GM19397 (cell line): ENCODE measurements around the gene MOB3B.

ENCODE experiments used
- ATAC-seq: cut with Tn5 transposase; IDR thresholded peaks from one replicate; pipeline ENCODE4 v1.9.1; 2021; ENCODE audit warnings: mild to moderate bottlenecking, moderate library complexity; ENCODE audit not compliant: unreplicated experiment

Gene MOB3B

GRCh38 chr9:27542508-27542907 lies 12.9 kb upstream of the MOB3B start:
- ATAC-seq = no peak

- no peak for ATAC-seq
These were observed 12.1 kb upstream of the MOB3B start for GRCh38 chr9:27541740-27542139.

- ATAC-seq = no peak
These were observed 10.9 kb upstream of the MOB3B start for GRCh38 chr9:27540502-27540901.

- ATAC-seq = peak; percentile 47
These were observed 10.1 kb upstream of the MOB3B start for GRCh38 chr9:27539479-27540441.

- peak; percentile 57 for ATAC-seq
These were observed 9.0 kb upstream of the MOB3B start for GRCh38 chr9:27538647-27539046.

- ATAC-seq = no peak
These were observed 8.1 kb upstream of the MOB3B start for GRCh38 chr9:27537756-27538155.

- no peak for ATAC-seq
These were observed 7.4 kb upstream of the MOB3B start for GRCh38 chr9:27537027-27537435.

GRCh38 chr9:27536168-27536567 lies 6.6 kb upstream of the MOB3B start:
- ATAC-seq = no peak

- ATAC-seq = no peak
These were observed 6.1 kb upstream of the MOB3B start for GRCh38 chr9:27535701-27536118.

GRCh38 chr9:27534658-27535209 lies 5.1 kb upstream of the MOB3B start:
- ATAC-seq = no peak

- ATAC-seq = no peak
These were observed 4.5 kb upstream of the MOB3B start for GRCh38 chr9:27534131-27534530.

- no peak for ATAC-seq
These were observed 3.7 kb upstream of the MOB3B start for GRCh38 chr9:27533311-27533710.

GRCh38 chr9:27532046-27532445 lies 2.4 kb upstream of the MOB3B start:
- no peak for ATAC-seq

- ATAC-seq = no peak
These were observed 1.5 kb upstream of the MOB3B start for GRCh38 chr9:27530915-27531755.

GRCh38 chr9:27528886-27529315 lies 713 bp downstream of the MOB3B start:
- ATAC-seq = peak; percentile 49

- ATAC-seq = peak; percentile 53
These were observed 1.3 kb downstream of the MOB3B start for GRCh38 chr9:27528076-27528885.

- ATAC-seq = no peak
These were observed 1.9 kb downstream of the MOB3B start for GRCh38 chr9:27527702-27528075.

GRCh38 chr9:27524236-27524635 lies 5.4 kb downstream of the MOB3B start, which contains the start of gene IFNK:
TSS of gene IFNK (plus strand) at chr9:27524290. CDS start at chr9:27524337, 47 bp downstream.
- ATAC-seq = no peak

GRCh38 chr9:27523141-27523540 lies 6.5 kb downstream of the MOB3B start:
- no peak for ATAC-seq

GRCh38 chr9:27520986-27521385 lies 8.6 kb downstream of the MOB3B start:
- no peak for ATAC-seq
